MG63 (cell line): ENCODE results near the gene TTLL5. TPM values are rescaled to one million over a fixed set of nuclear protein-coding genes. Genes with fewer than 3 reads are reported as not detected.

ENCODE experiments used
- DNase-seq: peaks from one replicate; pipeline ENCODE4 v3.0.0-alpha.2; 2020
- H3K27me3 ChIP-seq: fragments of 250-450 bp; sonication (Bioruptor Pico); 2 replicates; pipeline ENCODE4 v1.5.1; 2020; ENCODE audit warnings: mild to moderate bottlenecking, moderate library complexity
- H3K36me3 ChIP-seq: fragments of 250-450 bp; sonication (Bioruptor Pico); 2 replicates; pipeline ENCODE4 v1.5.1; 2020; ENCODE audit warnings: mild to moderate bottlenecking, moderate library complexity
- H3K4me3 ChIP-seq: fragments of 250-450 bp; sonication (Bioruptor Pico); 2 replicates; pipeline ENCODE4 v1.5.1; 2020; ENCODE audit warnings: mild to moderate bottlenecking, moderate library complexity
- H3K9me3 ChIP-seq: fragments of 250-450 bp; sonication (Bioruptor Pico); 2 replicates; pipeline ENCODE4 v1.5.1; 2020; ENCODE audit warnings: mild to moderate bottlenecking, moderate library complexity
- total RNA-seq: library from RNA; depleted of rRNA; stranded (reverse); fragments of >200 nt; shearing (Covaris generic); gene quantifications from 2 replicates; pipeline ENCODE4 v1.2.3, GENCODE V29; 2014; ENCODE audit warnings: low replicate concordance

Gene TTLL5
- total RNA-seq, 1 experiment from 2014 or later, result 12.9 TPM

DNA sequence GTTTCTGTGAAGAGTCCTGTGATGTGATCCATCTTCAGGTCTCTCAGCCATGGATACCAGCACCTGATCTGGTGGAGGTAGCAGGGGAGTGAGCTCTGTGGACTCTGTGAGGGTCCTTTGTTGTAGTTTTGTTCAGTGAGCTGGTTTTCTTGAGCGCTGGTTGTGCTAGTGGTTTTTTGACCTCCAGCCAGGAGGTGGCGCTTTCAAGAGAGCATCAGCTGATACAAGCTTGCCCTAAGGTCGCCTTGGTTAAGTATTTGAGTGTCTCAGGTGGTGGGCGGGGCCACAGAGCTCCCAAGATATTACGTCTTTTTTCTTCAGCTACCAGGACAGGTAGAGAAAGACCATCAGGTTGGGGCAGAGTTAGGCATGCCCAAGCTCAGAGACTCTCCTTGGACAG, 139.7 kb downstream of the TTLL5 start:
- H3K27me3 ChIP-seq, result no peaks in the 10 kb centered on the region
- no peaks in the 10 kb centered on the region for H3K9me3 ChIP-seq
- H3K4me3 ChIP-seq, result no peak overlapping the region
- no peaks in the 10 kb centered on the region for H3K36me3 ChIP-seq
- DNase-seq, result no peak

DNA sequence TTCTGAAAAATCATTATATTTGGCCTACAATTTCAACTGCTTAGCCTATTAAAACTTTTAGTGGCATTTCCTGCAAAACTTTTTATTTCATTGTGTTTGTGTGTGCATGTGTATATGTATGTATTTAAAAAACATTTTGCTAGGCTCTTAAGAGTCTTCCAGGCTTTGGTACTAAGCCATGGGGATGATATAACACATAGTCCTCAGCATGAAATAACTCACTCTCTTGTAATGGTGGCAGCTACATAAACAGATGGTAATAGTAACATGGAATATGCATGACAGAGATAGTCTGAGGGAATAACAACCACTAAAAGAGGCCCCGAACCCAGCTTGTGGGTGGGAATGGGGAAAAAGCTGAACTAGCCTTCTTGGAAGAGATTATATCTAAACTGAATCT, 141.4 kb downstream of the TTLL5 start:
- H3K4me3 ChIP-seq, result no peak overlapping the region
- H3K9me3 ChIP-seq, result no peaks in the 10 kb centered on the region
- no peak for DNase-seq
- H3K27me3 ChIP-seq, result no peaks in the 10 kb centered on the region
- no peaks in the 10 kb centered on the region for H3K36me3 ChIP-seq

DNA sequence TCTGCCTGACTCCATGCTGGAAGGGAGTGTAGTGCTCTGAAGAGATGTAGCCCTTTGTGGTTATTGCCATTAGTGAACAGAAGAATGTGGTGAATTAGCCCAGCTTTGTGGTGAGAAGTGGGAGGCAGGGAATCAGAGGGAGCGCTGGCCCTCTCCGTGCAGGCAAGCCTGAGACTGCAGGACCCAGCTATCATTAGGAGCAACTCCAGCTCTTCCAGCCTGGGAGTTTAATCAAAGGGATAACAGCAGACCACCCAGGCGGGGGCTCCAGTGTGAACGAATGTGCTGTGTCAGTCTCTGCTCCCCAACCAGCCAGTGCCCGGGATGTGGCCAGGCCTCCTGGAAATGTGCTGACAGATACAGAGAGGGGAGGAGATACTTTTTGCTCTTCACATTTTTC, 142.7 kb downstream of the TTLL5 start:
- DNase-seq, result no peak
- no peaks in the 10 kb centered on the region for H3K36me3 ChIP-seq
- H3K4me3 ChIP-seq, result no peak overlapping the region
- no peaks in the 10 kb centered on the region for H3K9me3 ChIP-seq
- no peaks in the 10 kb centered on the region for H3K27me3 ChIP-seq

DNA sequence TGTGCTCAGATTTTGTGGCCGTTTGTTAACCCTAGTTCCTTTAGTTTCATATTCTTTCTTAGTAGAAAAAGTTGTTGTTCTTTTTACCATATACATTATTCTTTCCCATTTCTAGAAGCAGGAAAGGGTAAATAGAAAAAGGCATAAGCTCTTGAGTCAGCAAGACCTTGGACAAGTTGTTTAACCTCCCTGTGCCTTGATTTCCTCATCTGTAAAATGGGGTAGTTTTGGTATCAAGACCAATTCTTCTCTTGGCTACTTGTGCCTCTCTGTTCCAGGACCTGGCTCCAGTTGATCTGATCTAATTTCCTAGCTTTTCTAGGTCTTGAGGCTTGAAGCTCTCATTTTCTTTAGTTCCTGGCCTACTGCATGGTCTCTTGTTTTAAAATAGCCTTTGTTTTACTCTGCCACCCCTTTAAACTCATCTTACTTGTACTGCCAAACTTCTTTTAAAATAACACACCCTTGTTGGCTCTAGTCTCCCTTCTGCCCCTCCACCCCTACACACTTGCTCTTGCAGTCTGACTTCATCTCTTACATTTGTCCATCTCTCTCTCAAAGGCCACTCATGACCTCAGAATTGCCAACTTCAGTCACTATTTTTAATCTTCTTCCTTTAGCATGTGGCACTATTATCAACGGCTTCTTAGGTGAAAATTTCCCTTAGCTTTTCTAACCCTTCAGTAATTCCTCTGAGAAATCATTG, 143.7 kb downstream of the TTLL5 start:
- no peak overlapping the region for H3K4me3 ChIP-seq
- H3K9me3 ChIP-seq, result no peaks in the 10 kb centered on the region
- no peak for DNase-seq
- no peaks in the 10 kb centered on the region for H3K36me3 ChIP-seq
- H3K27me3 ChIP-seq, result no peaks in the 10 kb centered on the region

DNA sequence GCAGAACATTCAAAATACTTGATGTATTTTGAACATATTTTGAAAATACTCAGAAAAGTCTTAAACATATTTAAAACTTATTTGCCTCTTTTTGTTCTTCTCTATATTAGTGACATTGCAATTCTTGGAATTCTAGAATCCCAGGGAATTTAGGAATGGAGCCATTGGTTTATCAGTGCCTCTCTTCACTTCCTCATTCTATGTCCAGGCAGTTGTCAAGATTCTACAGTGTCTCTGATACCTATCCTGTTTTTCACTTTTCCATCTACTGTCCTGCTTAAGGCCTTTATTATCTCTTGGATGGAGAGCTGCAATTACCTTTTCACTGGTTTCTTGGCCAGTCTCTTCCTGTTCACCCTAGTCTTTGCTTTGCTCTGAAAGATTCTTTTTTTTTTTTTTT, 144.6 kb downstream of the TTLL5 start:
- no peak overlapping the region for H3K4me3 ChIP-seq
- H3K36me3 ChIP-seq, result no peaks in the 10 kb centered on the region
- DNase-seq, result no peak
- H3K9me3 ChIP-seq, result no peaks in the 10 kb centered on the region
- no peaks in the 10 kb centered on the region for H3K27me3 ChIP-seq

DNA sequence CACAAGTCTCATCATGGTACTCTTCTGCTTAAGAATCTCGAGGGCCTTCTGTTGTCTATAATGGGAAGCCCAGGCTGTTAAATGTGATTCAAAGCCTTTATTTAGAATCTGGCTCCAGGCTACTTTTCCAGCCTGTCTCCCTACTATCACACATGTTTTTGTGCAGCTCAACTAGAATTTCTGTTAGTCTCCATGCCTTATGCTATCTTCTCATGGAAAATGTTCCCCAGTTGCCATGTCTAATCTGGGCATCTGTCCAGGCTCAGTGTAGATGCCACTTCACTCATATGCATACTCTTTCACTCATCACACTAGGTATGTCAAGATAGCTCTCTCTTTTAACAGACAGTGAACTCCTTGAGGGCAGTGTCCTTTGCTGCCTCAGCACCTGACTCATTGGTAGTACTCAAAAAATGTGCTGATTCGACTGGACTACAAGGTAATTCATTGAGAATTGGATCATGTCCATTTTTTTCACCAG, 145.3 kb downstream of the TTLL5 start:
- Histone ChIP-seq H3K27me3 (no peaks in the 10 kb centered on the region), H3K9me3 (no peaks in the 10 kb centered on the region), H3K36me3 (no peaks in the 10 kb centered on the region), H3K4me3 (no peak overlapping the region)
- DNase-seq, result no peak

DNA sequence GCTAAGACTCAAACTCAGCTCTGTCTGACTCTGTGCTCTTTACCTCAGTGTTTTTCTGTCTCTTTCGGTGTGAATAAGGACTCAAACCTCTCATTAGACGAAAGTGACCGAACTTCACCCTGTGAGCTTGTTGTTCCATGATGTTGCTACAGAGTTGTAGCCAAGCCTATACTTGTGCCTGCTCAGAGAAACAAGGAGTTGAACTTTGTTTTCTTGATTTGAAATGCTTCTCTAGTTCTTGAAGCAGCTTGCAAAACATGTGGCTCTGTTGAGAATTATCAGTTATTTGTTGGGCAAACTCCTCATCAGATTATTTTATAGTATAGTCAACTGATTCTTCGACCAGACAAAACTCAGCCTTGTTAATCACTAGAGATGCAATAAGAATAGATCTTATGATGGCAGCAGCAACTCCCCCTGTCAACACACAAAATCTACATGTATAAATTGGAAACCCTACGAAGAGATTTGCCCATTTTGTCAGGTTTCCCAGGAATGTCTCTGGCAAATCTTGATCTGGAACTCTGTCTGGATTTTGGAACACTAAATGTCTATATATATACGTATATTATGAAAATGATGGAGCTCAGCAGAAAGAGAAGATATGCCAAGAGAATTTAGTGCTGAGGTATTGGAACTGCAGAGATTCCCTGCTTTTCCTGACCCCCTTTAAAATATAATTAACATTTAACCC, 146.8 kb downstream of the TTLL5 start:
- H3K27me3 ChIP-seq, result no peaks in the 10 kb centered on the region
- no peaks in the 10 kb centered on the region for H3K36me3 ChIP-seq
- DNase-seq, result no peak

DNA sequence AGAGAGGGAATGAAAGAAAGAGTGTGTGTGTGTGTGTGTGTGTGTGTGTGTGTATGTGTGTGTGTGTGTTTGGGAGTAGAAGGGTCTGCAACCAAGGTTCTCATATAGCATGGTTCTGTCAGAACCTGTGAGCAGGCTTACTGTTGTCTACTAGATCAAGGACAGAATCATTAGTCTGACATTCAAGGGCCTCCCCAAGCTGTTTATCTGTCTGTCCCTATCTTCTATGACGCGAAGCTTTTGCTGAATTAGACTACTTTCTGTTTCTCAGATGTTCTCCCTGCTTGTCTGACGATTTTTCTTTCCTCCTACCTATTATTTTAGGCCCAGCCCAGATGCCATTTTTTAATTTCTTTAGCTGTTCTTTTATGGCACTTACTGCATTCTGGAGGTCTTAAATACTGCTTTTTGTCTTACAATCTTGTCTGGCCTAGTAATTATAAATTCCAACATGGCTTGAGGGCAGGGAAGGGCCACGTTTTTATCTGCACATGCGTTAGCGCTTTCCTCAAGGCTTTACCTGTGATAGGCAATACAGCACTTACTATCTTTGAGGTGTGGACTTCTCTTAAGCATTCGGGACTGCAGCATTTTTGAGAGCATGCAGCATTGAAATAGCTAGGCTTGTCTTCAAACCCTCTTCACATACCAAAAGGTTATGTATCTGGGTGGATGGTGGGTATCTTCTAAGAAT, 150.2 kb downstream of the TTLL5 start:
- H3K27me3 ChIP-seq, result no peaks in the 10 kb centered on the region
- no peak for DNase-seq
- no peaks in the 10 kb centered on the region for H3K9me3 ChIP-seq
- H3K36me3 ChIP-seq, result no peaks in the 10 kb centered on the region
- H3K4me3 ChIP-seq, result no peak overlapping the region

More for the DNA sequence above, 146.8 kb downstream of the TTLL5 start:
- Histone ChIP-seq H3K4me3 (no peak overlapping the region), H3K9me3 (no peaks in the 10 kb centered on the region)

DNA sequence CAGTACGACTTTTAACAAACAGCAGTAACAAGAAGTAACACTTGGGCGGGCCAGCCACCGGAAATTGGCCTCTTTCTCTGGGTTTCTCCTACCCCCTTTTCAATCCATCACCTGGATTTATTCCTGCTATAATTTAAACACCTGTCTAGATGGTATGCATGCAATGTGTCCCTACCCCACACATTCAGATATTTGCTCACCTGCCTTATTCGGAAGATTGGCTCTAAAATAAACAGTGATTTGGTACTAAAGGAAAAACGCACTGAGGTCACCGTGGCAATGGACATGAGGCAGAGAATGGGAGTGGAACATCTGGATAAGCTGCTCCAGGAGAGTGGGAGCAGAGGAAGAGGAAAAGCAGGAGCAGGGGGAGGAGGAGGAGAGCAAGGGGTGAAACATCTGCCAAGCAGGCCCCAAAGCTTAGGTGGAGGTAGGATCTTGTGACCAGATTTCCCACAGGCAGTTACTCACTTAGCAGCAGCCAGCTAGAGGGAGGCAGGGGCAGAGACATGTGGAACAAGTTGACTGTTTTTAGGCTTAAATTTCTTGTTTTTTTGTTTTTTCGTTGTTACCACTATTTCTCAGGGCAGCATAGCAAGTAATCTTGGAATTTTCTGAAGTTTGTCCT, 150.9 kb downstream of the TTLL5 start:
- no peaks in the 10 kb centered on the region for H3K27me3 ChIP-seq
- no peaks in the 10 kb centered on the region for H3K9me3 ChIP-seq
- DNase-seq, result no peak
- H3K4me3 ChIP-seq, result no peak overlapping the region
- no peaks in the 10 kb centered on the region for H3K36me3 ChIP-seq

DNA sequence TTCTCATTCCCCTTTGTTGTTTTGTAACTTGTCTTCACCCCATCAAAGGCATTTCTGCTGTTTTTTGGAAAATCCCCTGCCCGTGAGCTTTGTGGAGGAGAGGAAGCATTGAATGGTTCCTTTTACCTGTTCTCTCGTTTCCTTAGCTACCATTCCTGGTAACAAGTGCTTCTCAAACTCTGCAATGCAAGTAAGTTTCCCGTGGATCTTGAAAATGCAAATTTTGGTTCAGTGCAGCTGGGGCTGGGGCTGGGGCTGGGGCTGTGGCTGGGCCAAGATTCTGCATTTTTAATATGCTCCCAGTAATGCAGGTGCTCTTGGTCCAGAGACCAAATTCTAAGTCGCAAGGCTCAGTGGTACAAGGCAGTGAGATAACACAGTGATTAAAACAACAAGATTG, 151.6 kb downstream of the TTLL5 start:
- H3K4me3 ChIP-seq, result no peak overlapping the region
- no peaks in the 10 kb centered on the region for H3K36me3 ChIP-seq
- no peaks in the 10 kb centered on the region for H3K9me3 ChIP-seq
- DNase-seq, result no peak
- H3K27me3 ChIP-seq, result no peaks in the 10 kb centered on the region

DNA sequence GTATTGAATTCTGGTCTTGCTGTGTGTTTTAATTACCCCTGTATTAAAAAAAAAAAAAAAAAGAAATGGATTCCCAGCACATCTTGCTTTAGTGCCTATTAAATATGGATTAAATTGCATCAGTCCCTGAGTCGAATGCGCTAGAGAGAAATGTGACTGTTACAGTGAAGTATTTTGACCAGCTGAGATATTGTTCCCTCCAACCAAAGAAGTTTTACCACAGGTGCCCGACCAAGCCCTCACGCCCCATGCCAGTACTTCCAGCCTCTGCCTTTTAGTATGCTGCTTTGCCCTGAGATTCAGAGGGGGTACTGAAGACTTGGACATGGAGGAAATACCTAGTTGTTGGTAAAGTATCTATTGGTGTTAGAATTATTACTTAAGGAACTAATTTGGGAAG, 159.7 kb downstream of the TTLL5 start:
- no peak for DNase-seq
- H3K9me3 ChIP-seq, result no peaks in the 10 kb centered on the region

DNA sequence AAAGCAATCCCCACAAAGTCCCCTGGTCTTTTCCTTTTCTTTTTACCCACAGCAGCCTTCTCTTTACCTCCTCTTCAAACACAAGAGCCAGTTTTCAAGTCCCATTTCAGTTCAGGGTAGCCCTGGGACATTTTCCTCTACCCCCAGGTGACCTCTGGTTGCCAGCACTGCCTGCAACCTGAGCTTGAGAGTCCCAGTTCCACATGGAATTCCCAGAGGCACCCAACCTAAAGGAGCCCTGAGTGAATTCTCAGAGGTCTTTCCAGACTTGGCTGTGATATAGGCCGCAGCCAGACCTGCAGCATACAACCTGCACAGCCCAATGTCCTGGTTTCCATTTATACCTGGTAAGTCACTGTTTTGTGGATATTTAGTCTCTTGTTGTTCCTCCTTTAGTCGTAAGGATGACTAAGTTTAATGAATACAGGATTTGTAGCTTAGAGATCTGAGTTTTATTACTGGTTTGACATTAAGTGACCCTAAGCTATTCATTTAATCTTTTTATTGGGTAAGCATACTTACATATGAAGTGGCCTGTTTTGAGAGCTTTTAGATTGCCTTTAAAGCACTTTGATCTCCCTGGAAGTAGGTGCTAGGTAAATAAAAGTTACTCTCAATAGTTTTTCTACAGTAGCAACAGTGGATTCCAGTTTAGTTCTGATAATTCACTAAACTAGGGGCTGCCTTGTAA, 160.9 kb downstream of the TTLL5 start:
- no peak for DNase-seq
- Histone ChIP-seq H3K36me3 (no peaks in the 10 kb centered on the region), H3K27me3 (no peaks in the 10 kb centered on the region), H3K4me3 (no peak overlapping the region), H3K9me3 (no peaks in the 10 kb centered on the region)

More for the DNA sequence above, 159.7 kb downstream of the TTLL5 start:
- H3K36me3 ChIP-seq, result no peaks in the 10 kb centered on the region
- H3K4me3 ChIP-seq, result no peak overlapping the region
- no peaks in the 10 kb centered on the region for H3K27me3 ChIP-seq

DNA sequence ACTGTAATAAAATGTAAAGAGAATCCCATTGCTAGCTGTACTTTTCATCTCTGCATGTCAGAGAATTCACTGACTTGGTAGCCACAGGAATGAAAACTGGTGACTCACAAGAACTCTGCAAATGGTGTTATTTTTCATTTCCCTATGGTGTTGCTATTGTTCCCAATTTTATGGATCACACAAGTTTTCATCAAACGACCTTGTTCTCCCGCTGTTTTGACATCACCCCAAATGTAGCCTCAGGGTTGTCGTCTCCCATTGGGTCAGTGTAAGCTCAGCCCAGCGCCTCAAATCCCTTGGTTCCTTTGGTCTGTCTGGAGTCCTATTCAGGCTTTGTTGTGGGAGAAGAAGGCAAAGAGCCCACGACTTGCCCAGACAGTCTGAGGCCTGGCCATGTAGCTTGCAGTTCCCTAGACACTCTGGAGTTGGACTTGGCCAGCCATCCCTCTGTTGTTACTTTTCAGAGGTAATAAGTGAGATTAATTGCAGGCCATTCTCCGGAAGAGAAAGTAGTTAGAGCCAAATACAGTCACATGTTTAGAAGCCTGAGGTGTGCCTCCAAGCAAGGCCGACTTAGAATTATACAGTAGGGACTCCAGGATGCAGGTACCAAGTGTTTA, 161.6 kb downstream of the TTLL5 start:
- Histone ChIP-seq H3K27me3 (no peaks in the 10 kb centered on the region), H3K36me3 (no peaks in the 10 kb centered on the region), H3K4me3 (no peak overlapping the region), H3K9me3 (no peaks in the 10 kb centered on the region)
- no peak for DNase-seq

DNA sequence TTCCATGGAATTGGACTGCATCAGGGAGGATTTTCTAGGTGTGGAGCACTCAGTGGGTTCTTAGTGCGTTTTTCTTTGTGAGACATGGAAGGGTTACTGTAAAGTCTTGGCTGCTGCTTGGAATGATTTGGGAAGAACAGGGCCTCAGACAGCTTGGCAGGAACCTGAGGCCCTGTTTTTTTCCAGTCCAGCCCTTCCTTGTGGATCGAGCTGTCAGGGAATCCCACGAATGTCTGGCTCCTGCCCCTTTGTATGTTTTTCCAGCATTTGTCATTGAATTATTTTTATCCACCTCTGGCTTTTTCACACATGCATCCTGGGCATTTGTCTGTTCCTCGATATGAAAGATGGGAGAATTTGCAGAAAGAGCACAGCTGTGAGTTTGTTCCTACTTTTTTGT, 162.3 kb downstream of the TTLL5 start:
- no peak overlapping the region for H3K4me3 ChIP-seq
- no peaks in the 10 kb centered on the region for H3K36me3 ChIP-seq
- H3K27me3 ChIP-seq, result no peaks in the 10 kb centered on the region
- no peak for DNase-seq
- no peaks in the 10 kb centered on the region for H3K9me3 ChIP-seq

DNA sequence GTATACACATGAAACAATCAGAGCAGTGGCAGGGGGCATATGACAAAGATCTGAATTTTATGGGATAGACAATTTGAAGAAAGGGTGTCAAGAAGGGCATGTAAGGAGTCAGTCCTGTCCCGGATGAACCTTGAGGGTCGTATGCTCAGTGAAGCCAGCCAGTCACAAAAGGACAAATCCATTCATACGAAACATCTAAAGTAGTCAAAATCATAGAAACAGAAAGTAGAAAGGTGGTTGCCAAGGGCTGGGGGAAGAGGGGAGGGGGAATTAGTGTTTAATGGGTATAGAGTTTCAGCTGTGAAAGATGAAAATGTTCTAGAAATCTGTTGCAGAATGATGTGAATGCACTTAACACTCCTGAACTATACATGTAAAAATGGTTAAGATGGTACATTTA, 163.3 kb downstream of the TTLL5 start:
- Histone ChIP-seq H3K27me3 (no peaks in the 10 kb centered on the region), H3K4me3 (no peak overlapping the region), H3K9me3 (no peaks in the 10 kb centered on the region), H3K36me3 (no peaks in the 10 kb centered on the region)
- no peak for DNase-seq

DNA sequence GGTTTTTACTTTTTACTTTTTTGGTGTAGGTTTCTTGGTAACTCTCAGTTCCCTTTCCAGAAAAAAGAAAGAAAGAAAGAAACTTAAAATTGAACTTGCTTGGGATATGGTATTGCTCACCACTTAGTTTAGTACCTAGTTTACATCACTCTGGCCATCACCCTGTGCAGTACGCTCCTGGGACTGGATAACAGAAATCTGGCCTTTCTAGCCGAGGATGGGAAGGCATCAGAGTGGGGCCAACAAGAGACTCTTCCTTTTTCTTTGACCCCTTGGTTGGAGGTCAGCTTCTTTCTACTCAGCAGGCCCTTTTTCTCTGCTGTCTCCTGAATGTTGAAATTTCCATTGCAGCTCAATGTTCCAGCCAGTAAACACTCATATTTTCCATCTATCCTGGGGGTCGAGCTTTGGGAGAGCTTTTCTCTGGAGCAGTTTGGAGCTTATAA, 164.1 kb downstream of the TTLL5 start:
- H3K4me3 ChIP-seq, result no peak overlapping the region

More for the DNA sequence above, 164.1 kb downstream of the TTLL5 start:
- Histone ChIP-seq H3K9me3 (no peaks in the 10 kb centered on the region), H3K27me3 (no peaks in the 10 kb centered on the region), H3K36me3 (no peaks in the 10 kb centered on the region)
- no peak for DNase-seq
